ENCODE measurements around the gene RAVER2. TPM values are rescaled to one million over a fixed set of nuclear protein-coding genes. Genes with fewer than 3 reads are reported as not detected.
"Not testable (repeated sequence)": the region's sequence is repeated elsewhere in the genome, so short reads cannot be mapped to it uniquely, and the experiment has no call there.

Gene RAVER2
- total RNA-seq, 1 donor from 2014 or later = 0.11 TPM

DNA sequence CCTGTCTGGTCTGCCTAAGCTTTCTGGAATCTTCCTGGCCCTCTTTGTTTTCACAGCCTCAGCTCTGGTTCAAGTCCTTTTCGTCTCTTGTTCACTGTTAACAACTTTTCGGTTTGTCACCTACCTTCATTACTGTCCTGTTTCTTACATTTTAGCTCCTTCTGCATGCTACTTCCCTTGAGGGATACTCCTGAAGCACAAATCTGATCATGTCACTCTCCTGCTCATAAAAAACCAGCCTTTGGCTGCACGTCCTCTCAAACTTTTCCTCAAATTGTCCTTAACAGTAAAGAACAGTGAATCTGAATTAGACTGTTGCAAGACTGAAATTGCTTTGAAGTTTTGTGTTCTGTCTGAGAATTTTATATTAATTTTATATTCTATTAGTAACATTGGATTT, 3.3 kb downstream of the RAVER2 start:
- DNase-seq (ENCODE audit: low read depth) = no peak

DNA sequence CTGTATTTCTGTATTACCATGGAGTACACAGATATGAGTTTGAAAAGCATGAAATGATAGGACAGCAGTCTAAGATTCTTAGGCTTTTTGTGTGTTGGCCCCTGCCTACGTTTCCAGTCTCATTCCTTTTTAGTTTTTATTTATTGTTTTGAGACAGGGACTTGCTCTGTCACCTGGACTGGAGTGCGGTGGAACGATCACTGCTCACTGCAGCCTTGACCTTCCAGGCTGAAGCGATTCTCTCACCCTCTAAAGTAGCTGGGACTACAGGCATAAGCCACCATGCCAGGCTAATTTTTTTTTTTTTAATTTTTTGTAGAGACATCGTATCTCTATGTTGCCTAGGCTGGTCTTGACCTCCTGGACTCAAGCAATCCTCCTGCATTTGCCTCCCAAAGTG, 3.8 kb downstream of the RAVER2 start:
- no peak for DNase-seq (ENCODE audit: low read depth)

DNA sequence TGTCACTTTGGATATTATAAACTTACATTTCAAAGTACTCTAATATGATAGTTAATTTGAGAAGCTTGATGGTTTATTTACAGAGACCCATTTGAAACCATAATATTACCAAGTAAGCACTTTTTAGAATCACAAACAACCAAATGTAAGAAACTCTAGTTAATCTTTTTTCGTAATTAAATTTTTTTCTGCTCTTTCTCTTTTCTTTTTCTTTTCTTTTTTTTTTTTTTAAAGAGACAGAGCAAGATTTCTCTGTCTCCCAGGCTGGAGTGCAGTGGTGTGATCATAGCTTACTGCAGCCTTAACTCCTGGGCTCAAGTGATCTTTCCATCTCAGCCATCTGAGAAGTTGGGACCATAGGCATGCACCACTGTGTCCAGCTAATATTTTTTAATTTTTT, 5.2 kb downstream of the RAVER2 start:
- DNase-seq (ENCODE audit: low read depth) = no peak

DNA sequence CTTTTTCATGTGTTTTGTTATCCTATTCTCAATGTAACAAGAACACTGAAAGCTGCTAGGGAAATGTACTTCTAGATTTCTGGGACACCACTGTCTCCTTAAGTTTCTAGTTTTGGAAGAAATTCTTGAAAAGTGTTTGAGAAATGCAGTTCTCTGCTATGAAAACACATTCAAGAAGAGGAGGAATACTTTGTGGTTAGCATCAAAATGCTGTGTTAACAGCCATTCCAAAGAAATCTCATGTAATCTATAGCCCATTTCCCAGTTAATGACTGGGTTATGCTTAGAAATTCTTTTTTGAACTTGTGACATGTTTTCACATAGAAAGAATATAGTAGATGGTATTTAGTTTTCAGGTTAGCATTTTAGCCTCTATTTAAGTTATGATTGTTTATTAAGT, 6.0 kb downstream of the RAVER2 start:
- DNase-seq (ENCODE audit: low read depth) = no peak

DNA sequence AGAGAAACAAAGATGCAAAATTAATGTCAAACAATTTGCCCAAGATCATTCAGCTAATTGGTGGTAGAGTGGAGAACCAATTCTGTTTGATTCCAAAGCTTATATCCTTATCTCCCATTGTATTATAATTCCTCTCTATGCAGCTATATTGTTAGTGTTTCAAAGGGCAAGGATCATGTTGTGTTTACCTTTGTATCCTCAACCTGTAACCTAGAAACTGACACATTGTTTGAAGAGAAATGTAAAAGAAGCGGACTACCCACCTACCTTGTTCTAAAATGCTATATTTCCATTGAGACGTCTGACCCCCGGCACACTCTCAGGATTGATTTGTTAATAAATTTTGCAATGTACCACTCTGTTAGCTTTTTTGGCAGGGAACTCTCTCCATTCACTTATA, 9.3 kb downstream of the RAVER2 start:
- DNase-seq (ENCODE audit: low read depth) = no peak

DNA sequence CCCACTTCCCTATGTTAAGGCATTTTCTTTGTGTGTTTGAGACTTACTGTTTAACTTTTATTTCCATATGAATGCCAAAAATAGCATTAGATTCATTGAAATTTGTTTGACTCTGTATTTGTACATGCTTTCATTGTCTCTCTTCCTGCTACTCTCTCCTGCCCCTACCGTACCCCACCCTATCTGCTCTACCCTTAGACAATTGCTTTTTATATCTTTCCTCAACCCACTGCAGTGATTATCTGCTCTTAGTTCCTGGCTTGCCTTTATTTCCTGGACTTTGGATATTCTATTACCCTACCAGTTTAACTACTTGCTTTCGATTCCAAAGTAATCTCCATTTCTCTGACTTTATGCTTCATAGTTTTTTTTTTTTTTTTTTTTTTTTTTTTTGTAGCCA, 10.5 kb downstream of the RAVER2 start:
- no peak for DNase-seq (ENCODE audit: low read depth)

DNA sequence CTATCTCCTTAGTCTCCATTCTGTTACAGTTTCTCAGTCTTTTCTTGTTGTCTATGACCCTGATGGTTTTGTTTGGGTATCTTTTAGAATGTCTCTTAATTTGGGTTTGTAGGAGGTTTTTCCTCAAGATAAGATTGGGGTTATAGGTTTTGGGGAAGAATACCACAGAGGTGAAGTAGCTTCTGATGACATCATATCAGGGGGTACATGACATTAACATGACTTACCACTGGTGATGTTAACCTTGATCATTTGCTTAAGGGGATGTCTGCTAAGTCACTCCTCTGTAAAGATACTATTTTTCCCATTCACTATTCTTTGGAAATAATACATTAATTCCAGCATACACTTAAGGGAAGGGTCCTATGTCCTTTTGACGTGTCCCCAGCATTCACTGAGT, 11.9 kb downstream of the RAVER2 start:
- DNase-seq (ENCODE audit: low read depth) = no peak

DNA sequence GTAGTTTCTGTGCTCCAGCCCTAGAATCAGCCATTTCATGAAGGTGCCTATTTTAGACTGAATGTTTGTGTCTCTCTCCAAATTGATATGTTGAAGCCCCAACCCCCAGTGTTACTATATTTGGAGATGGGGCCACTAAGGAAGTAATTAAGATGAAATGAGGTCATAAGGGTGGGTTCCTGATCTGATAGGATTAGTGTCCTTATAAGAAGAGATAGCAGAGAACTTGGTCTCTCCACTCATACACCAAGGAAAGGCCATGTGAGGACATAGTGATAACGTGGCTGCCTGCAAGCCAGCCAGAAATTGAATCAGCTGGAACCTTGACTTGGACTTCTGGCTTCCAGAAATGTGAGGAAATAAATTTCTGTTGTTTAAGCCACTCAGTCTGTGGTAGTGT, 12.3 kb downstream of the RAVER2 start:
- DNase-seq (ENCODE audit: low read depth) = no peak

DNA sequence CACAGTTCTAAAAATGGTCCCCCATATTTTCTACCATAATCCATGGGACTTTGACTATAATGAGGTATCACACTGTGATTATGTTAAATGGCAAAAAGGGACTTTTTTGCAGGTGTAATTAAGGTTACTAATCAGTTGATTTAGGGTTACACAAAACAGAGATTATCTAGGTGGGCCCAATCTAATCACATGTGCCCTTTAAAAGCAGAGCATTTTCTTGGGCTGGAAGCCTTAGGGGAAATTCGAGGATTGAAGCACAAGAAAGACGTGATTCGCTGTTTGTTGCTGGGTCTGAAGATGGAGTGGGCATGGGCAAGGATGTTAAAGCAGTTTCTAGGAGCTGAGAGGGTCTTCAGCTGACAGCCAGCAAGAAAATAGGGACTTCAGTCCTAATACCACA, 13.4 kb downstream of the RAVER2 start:
- no peak for DNase-seq (ENCODE audit: low read depth)

DNA sequence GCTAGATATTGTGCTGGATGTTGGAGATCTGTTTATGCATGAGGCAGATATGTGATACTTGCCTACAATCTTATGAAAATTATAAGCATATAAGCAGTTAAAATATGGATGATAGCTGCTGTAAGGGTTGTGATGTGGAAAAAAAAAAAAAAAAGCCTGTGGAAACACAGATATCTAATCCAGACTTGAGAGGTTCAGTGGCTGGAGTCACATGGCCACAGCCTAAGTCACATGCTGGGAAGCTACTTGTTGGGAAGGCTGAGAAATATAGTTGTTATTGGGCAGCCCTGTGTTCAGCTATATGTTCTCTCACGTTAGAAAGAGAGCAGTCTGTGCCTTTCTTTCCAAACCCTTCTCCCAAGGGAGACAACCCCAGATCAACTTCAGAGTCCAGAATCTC, 15.1 kb downstream of the RAVER2 start:
- DNase-seq (ENCODE audit: low read depth) = no peak

DNA sequence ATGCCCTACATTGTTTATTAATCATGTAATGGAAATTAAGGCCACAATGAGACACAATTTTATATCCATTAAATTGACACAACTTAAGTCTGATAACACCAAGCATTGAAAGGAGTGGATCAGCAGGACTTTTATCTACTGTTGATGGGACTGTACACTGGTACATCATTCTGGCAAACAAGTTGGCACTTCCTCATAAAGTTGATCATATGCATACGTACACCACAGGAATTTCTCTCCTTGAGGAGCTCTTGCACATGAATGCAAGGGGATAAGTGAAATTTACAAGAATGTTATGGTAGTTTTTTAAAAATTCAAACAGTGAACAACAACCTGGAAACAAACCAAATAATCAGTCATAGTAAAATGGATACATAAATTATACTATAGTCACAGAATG, 20.1 kb downstream of the RAVER2 start:
- no peak for DNase-seq (ENCODE audit: low read depth)

DNA sequence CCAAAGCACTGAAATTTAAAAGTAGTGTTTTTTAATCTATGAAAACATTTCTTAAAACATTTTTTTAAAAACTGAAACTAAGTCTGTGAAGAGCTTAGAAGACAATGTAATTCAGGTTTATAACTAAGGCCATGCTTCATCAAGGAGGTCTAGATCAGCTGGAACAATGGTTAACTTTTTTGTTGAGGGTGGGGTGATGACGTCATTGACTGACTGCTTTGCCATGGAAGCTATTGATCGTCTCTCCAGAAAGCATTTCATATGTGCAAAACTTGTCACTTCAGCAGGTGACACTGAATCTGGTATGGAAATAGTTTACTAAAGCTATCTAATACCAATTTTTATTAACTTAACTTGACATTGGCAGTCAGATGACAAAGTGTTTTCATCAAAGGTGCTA, 21.0 kb downstream of the RAVER2 start:
- no peak for DNase-seq (ENCODE audit: low read depth)

DNA sequence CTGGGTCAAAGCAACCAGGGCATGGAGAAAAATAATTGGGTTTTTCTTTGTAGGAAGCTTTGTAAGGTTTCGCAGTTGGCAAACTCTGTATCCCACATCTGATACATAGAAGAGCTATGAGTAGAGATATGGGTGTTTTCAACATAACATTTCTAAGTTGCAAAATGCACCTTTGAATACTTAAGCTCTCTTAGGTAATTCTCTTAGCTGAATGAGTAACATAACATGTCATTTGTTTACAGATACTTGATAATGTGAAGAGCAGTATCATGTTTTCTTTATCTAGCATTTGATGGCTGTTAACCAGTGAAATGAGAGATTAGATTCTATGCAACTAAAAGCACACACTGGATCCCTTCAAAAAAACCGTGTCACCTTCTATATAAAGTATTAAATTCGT, 21.6 kb downstream of the RAVER2 start:
- no peak for DNase-seq (ENCODE audit: low read depth)

DNA sequence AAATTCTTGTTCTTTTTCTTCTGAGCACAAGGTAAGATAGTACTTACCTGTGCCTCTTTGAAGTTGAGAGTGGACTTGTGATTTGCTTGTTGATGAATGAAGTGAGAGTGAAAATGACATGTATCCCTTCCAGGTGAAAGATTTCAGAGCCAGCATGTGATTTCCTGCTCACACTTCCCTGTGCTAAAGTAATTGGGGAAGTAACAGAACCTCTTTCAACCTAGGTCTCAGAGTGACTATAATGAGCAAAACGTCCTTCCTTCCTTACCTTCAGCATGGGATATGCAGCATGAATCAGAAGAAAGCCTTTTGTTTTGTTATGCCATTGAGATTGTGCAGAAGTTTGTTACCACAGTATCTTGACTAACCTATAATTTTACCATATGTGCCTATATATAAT, 24.6 kb downstream of the RAVER2 start:
- DNase-seq (ENCODE audit: low read depth) = no peak

DNA sequence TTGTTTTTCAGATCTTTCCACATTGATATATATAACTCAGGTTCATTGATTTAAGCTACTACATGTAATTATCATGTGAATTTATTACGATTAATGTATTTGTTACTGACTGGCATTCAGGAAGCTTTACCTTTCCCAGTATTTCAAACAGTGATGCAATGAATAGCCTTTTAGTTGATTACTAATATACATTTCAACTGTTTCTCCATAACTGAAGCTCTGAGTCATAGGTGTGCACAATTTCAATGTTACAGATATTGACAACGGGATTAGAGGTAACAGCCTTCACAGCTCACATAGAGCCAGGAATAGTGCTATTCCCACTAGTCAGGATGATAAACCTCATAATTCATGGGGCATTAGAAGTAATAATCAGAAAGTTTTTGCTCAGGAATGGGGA, 25.1 kb downstream of the RAVER2 start:
- DNase-seq (ENCODE audit: low read depth) = no peak

DNA sequence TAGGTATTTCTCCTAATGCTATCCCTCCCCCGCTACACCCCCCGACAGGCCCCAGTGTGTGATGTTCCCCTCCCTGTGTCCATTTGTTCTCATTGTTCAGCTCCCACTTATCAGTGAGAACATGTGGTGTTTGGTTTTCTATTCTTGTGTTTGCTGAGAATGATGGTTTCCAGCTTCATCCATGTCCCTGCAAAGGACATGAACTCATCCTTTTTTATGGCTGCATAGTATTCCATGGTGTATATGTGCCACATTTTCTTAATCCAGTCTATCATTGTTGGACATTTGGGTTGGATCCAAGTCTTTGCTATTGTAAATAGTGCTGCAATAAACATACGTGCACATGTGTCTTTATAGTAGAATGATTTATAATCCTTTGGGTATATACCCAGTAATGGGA, 28.4 kb downstream of the RAVER2 start:
- DNase-seq (ENCODE audit: low read depth) = not testable (repeated sequence)

DNA sequence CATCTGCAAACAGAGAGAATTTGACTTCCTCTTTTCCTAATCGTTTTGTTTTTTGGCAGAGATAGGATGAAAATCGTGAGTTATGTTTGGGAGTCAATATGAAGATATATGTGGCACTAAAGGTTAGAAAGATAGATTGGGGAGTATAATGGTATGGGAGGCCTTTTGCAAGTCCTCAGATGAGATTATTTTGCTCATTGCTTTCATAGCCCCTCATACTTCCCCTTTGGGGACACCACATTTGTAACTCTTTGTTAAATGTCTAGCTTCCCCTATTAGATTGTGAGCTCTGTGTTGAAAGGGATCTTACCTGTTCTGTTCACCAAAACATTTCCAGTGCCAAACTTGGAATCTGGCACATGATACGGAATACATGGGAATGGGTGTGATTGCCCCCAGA, 30.2 kb downstream of the RAVER2 start:
- DNase-seq (ENCODE audit: low read depth) = no peak

DNA sequence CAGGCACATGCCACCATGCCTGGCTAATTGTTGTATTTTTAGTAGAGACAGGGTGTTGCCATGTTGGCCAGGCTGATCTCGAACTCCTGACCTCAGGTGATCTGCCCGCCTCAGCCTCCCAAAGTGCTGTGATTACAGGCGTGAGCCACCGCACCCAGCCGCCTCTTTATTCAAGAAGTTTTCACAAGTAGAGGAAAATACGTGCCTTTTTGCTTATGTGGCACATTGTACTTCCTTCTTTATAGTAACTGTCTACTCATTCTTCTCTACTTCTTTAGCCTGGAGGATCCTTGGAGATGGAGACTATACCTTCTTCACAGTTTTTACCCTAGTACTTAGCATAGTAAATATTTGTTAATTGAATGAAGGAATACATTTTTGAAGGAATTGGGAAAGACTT, 37.2 kb downstream of the RAVER2 start:
- DNase-seq (ENCODE audit: low read depth) = not testable (repeated sequence)

DNA sequence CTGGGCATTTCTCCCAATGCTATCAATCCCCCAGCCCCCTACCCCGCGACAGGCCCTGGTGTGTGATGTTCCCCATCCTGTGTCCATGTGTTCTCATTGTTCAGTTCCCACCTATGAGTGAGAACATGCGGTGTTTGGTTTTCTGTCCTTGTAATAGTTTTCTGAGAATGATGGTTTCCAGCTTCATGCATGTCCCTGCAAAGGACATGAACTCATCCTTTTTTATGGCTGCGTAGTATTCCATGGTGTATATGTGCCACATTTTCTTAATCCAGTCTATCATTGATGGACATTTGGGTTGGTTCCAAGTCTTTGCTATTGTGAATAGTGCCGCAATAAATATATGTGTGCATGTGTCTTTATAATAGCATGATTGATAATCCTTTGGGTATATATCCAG, 38.0 kb downstream of the RAVER2 start:
- DNase-seq (ENCODE audit: low read depth) = not testable (repeated sequence)

DNA sequence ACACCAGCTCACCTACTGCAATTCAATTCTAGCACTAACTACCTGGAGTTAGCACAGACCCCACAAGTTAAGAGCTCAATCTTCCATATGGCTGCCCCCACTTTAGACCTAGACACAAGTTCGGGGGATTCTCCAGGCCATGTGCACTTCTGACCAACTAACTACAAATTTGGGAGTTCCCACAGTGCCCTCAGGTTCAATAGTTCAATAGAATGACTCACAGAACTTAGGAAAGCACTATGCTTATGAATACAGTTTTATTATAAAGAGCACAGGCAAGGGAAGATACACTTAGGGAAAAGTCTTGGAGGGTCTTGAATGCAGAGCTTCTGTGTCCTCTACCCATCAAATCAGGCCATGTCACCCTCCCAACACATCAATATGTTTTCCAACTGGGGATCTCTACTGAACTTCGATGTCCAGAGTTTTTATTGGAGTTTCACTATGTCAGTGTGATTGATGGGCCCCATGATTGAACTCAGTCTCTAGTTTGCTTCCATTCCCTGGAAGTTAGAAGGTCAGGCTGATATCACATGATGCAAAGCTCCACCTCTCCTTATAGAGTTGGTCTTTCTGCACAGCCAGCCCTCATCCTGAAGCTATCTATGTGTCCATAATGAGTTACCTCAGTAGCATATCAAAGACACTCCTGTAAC, 46.1 kb downstream of the RAVER2 start:
- no peak for DNase-seq (ENCODE audit: low read depth)

DNA sequence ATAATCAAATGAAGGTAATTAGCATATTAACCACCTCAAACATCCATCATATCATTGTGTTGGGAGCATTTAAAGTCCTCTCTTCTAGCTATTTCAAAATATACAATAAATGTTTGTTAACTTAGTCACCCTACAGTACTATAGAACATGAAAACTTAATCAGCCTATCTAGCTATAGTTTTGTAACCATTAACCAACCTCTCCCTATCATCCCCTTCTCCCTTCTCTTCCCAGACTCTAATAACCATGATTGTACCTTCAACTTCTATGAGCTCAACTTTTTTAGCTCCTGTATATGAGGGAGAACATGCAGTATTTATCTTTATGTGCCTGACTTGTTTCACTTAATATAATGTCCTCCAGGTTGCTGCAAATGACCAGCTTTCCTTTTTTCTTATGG, 54.0 kb downstream of the RAVER2 start:
- no peak for DNase-seq (ENCODE audit: low read depth)

DNA sequence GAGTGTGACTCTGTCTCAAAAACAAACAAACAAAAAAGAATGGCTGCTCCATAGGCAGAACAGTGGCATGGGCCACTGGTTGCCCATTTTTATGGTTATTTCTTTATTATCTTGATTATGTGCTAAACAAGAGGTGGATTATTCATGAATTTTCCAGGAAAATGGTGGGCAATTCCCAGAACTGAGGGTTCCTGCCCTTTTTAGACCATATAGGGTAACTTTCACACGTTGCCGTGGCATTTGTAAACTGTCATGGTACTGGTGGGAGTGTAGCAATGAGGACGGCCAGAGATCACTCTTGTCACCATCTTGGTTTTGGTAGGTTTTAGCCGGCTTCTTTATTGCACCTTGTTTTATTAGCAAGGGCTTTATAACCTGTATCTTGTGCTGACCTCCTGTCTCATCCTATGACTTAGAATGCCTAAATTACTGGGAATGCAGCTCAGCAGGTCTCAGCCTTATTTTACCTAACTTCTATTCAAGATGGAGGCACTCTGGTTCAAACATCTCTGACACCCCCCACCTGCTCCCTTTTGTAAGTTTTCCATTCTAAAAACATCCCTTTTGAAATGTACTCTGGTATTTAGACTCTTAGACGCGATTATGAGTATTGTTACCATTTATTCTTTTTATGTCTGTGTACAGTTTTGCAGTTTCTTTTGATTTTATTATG, 57.1 kb downstream of the RAVER2 start:
- DNase-seq (ENCODE audit: low read depth) = no peak

DNA sequence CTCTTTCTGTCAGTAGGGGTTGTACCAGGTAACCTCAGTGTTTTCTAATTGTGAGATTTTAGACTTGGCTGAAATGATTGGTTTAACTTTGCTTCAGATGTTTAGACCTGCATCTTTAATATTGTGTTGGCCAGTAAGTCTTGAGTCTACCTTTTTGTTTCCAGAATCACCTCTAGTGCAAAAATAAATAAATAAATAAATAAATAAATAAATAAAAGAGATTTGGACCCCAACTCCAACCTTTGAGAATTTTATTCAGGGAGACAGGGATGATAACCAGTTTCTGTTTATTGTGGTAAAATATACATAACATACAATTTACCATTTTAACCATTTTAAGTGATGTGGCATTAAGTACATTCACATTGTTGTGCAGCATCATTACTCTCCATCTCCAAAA, 64.4 kb downstream of the RAVER2 start:
- DNase-seq (ENCODE audit: low read depth) = no peak
